Neuronal stem cell (in vitro differentiated cells): Measurements from ENCODE around the gene SLC26A3.
A peak's percentile ranks its signal among the peaks of the same experiment; 100 is the strongest.

Experiments used
- DNase-seq: peaks from one replicate; pipeline ENCODE4 v3.0.0-alpha.2; 2013; ENCODE audit warnings: low spot score
- H2AFZ ChIP-seq: one replicate; pipeline ENCODE4 v1.6.1; 2013; ENCODE audit warnings: mild to moderate bottlenecking, low read length, inconsistent platforms
- H2AK5ac ChIP-seq: 2 replicates; pipeline ENCODE4 v1.6.1; 2013; ENCODE audit warnings: low read depth, mild to moderate bottlenecking, inconsistent platforms, low read length, moderate library complexity, mixed read lengths
- H2BK120ac ChIP-seq: 2 replicates; pipeline ENCODE4 v1.6.1; 2013; ENCODE audit warnings: low read depth, mild to moderate bottlenecking, inconsistent platforms, low read length, moderate library complexity, mixed read lengths
- H2BK12ac ChIP-seq: one replicate; pipeline ENCODE4 v1.6.1; 2013; ENCODE audit warnings: low read length, inconsistent platforms
- H2BK15ac ChIP-seq: 2 replicates; pipeline ENCODE4 v1.6.1; 2013; ENCODE audit warnings: mild to moderate bottlenecking, low read length, inconsistent platforms, mixed read lengths
- H2BK5ac ChIP-seq: one replicate; pipeline ENCODE4 v1.6.1; 2013; ENCODE audit warnings: inconsistent platforms, mild to moderate bottlenecking, low read length, moderate library complexity
- H3K14ac ChIP-seq: one replicate; pipeline ENCODE4 v1.6.1; 2013; ENCODE audit warnings: low read length, inconsistent platforms
- H3K18ac ChIP-seq: 2 replicates; pipeline ENCODE4 v1.6.1; 2013; ENCODE audit warnings: low read length, inconsistent platforms
- H3K23ac ChIP-seq: 2 replicates; pipeline ENCODE4 v1.6.1; 2013; ENCODE audit warnings: low read depth, mild to moderate bottlenecking, mixed read lengths, low read length, inconsistent platforms; ENCODE audit not compliant: poor library complexity
- H3K27ac ChIP-seq: replicated peaks from 3 replicates; pipeline ENCODE4 v1.5.1; 2013; ENCODE audit warnings: low read length, inconsistent platforms
- H3K27me3 ChIP-seq, 3 experiments: 2 replicates each; pipeline ENCODE4 v1.6.1; 2013; ENCODE audit warnings: low read length in 3 of 3, mild to moderate bottlenecking in 2 of 3, inconsistent platforms in 1 of 3, low read depth in 1 of 3, mixed read lengths in 1 of 3, moderate library complexity in 1 of 3; ENCODE audit not compliant: control insufficient read depth in 3 of 3, insufficient read depth in 3 of 3
- H3K36me3 ChIP-seq, 2 donors: replicated peaks in 1 of 2; 2 replicates each; pipeline ENCODE4 v1.6.1; 2013; ENCODE audit warnings: low read length in 2 of 2; ENCODE audit not compliant: control insufficient read depth in 2 of 2, insufficient read depth in 2 of 2
- H3K4ac ChIP-seq: 2 replicates; pipeline ENCODE4 v1.6.1; 2013; ENCODE audit warnings: inconsistent platforms, mild to moderate bottlenecking, low read length, moderate library complexity
- H3K4me1 ChIP-seq, 2 donors: 1 replicate in 1 of 2; 2 replicates in 1 of 2; pipeline ENCODE4 v1.6.1; 2013; ENCODE audit warnings: low read length in 2 of 2, low read depth in 1 of 2; ENCODE audit not compliant: control insufficient read depth in 2 of 2, insufficient read depth in 1 of 2
- H3K4me2 ChIP-seq: one replicate; pipeline ENCODE4 v1.6.1; 2013; ENCODE audit warnings: mild to moderate bottlenecking, low read length, inconsistent platforms; ENCODE audit not compliant: insufficient read depth, poor library complexity, severe bottlenecking
- H3K4me3 ChIP-seq, 2 donors: 2 replicates each; pipeline ENCODE4 v1.5.1; 2013; ENCODE audit warnings: low read length in 2 of 2, mild to moderate bottlenecking in 2 of 2, inconsistent platforms in 1 of 2, moderate library complexity in 1 of 2
- H3K79me1 ChIP-seq: one replicate; pipeline ENCODE4 v1.6.1; 2013; ENCODE audit warnings: low read depth, mild to moderate bottlenecking, inconsistent platforms, low read length, moderate library complexity
- H3K9ac ChIP-seq: one replicate; pipeline ENCODE4 v1.6.1; 2013; ENCODE audit warnings: mild to moderate bottlenecking, low read depth, low read length, inconsistent platforms; ENCODE audit not compliant: poor library complexity
- H3K9me3 ChIP-seq, 2 donors: replicated peaks in 1 of 2; 2 replicates each; pipeline versions ENCODE3 to v1.6.1; 2013; ENCODE audit warnings: low read length in 2 of 2, mild to moderate bottlenecking in 2 of 2, inconsistent platforms in 1 of 2, low read depth in 1 of 2, mixed read lengths in 1 of 2, moderate library complexity in 1 of 2; ENCODE audit not compliant: control insufficient read depth in 2 of 2, insufficient read depth in 1 of 2
- H4K8ac ChIP-seq: one replicate; pipeline ENCODE4 v1.6.1; 2013; ENCODE audit warnings: low read depth, mild to moderate bottlenecking, inconsistent platforms, low read length, moderate library complexity
- H4K91ac ChIP-seq: one replicate; pipeline ENCODE4 v1.6.1; 2013; ENCODE audit warnings: low read length, low read depth, mild to moderate bottlenecking, inconsistent platforms; ENCODE audit not compliant: poor library complexity
- WGBS, 2 donors: extraction: QIAGEN DNeasy Blood & Tissue Kit; methylation state at CpG; one replicate each; pipeline ENCODE4 v1.1.7; 2013; ENCODE audit warnings: missing lambda C conversion rate in 2 of 2, mixed read lengths in 1 of 2; ENCODE audit not compliant: insufficient read length in 2 of 2, insufficient replicate concordance in 1 of 2; ENCODE audit errors: extremely low coverage in 2 of 2; 5-methylcytosine and 5-hydroxymethylcytosine counted together

The SLC26A3 gene

DNA sequence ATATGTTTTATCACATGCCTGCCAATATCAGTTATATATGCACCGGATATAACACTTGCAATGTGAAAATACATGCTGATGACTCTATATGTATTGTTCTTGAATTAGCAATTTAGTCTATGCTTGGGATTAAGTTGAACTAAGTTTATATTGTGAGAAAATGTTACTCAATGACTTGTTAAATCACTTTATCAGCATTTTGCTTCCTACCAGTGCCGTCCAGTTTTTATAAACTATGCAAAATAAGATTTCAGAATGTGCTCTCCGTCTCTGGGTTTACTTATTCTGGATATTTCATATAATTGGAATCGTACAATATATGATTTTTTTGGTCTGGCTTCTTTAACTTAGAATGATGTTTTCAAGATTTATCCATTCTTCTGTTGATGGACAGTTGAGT, 25.5 kb upstream of the SLC26A3 start:
- Histone ChIP-seq H2BK15ac (no peak overlapping the region), H3K14ac (no peak overlapping the region), H3K36me3 (no peaks in the 10 kb centered on the region), H4K8ac (no peak overlapping the region), H3K23ac (no peak overlapping the region), H3K4ac (no peak overlapping the region), H3K9ac (no peak overlapping the region), H3K4me2 (no peak overlapping the region), H3K27ac (no peak overlapping the region), H3K9me3 (no peaks in the 10 kb centered on the region), H3K4me3 (no peak overlapping the region), H3K18ac (no peak overlapping the region), H2BK120ac (no peak overlapping the region), H2BK12ac (no peak overlapping the region), H3K79me1 (no peaks in the 10 kb centered on the region), H4K91ac (no peak overlapping the region), H2BK5ac (no peak overlapping the region), H3K27me3 (no peaks in the 10 kb centered on the region), H3K4me1 (no peaks in the 10 kb centered on the region), H2AK5ac (no peak overlapping the region), H2AFZ (no peak overlapping the region)
- WGBS, 2 donors = no CpG with 5 or more reads among the region's 4 CpGs
- DNase-seq = no peak

DNA sequence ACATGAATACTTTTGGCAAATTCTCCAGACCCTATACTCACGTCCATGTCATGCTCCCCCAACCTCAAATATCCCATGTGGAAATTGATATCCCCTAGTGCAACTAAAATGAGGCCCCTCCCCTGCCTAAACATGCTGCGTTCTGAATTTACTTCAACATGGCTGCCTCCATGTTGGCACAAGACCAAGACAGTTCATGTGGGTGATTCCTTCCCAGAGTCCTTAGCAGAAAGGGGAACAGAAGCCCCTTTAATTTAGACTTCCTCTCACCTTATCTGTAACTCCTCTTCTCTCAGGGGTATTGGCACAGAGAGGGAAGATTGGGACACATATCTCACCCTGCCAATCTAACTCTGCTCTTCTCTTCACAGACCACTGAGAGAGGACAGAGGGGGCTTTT, 24.5 kb upstream of the SLC26A3 start:
- H4K8ac ChIP-seq = no peak overlapping the region
- no peaks in the 10 kb centered on the region for H3K9me3 ChIP-seq
- H3K27me3 ChIP-seq = no peaks in the 10 kb centered on the region
- no peak overlapping the region for H2BK15ac ChIP-seq
- no peak overlapping the region for H3K4me3 ChIP-seq
- DNase-seq = no peak
- no peak overlapping the region for H3K9ac ChIP-seq
- H3K23ac ChIP-seq = no peak overlapping the region
- no peak overlapping the region for H3K4ac ChIP-seq
- no CpG with 5 or more reads among the region's 2 CpGs for WGBS, 2 donors
- no peaks in the 10 kb centered on the region for H3K79me1 ChIP-seq
- H3K36me3 ChIP-seq = no peaks in the 10 kb centered on the region
- H3K14ac ChIP-seq = peak overlapping the region; percentile 26
- no peak overlapping the region for H2BK12ac ChIP-seq
- no peak overlapping the region for H2AK5ac ChIP-seq
- H2BK120ac ChIP-seq = no peak overlapping the region
- no peak overlapping the region for H4K91ac ChIP-seq
- no peak overlapping the region for H2AFZ ChIP-seq
- no peaks in the 10 kb centered on the region for H3K4me1 ChIP-seq
- no peak overlapping the region for H3K4me2 ChIP-seq
- no peak overlapping the region for H2BK5ac ChIP-seq
- no peak overlapping the region for H3K27ac ChIP-seq
- H3K18ac ChIP-seq = no peak overlapping the region

- Histone ChIP-seq H3K4ac (no peak overlapping the region), H3K79me1 (no peaks in the 10 kb centered on the region), H3K9me3 (no peaks in the 10 kb centered on the region), H3K9ac (no peak overlapping the region), H3K36me3 (no peaks in the 10 kb centered on the region), H4K8ac (no peak overlapping the region), H2BK12ac (no peak overlapping the region), H3K27me3 (no peaks in the 10 kb centered on the region), H2BK15ac (no peak overlapping the region), H2AFZ (no peak overlapping the region), H2AK5ac (no peak overlapping the region), H2BK120ac (no peak overlapping the region), H3K4me2 (no peak overlapping the region), H3K14ac (no peak overlapping the region), H3K18ac (no peak overlapping the region), H3K23ac (no peak overlapping the region), H2BK5ac (no peak overlapping the region), H3K27ac (no peak overlapping the region), H3K4me1 (no peaks in the 10 kb centered on the region), H3K4me3 (no peak overlapping the region), H4K91ac (no peak overlapping the region)
- WGBS, 2 donors = no CpG with 5 or more reads among the region's 2 CpGs
- no peak for DNase-seq
Measured at GRCh38 chr7:107826451-107826850, 23.4 kb upstream of the SLC26A3 start.

DNA sequence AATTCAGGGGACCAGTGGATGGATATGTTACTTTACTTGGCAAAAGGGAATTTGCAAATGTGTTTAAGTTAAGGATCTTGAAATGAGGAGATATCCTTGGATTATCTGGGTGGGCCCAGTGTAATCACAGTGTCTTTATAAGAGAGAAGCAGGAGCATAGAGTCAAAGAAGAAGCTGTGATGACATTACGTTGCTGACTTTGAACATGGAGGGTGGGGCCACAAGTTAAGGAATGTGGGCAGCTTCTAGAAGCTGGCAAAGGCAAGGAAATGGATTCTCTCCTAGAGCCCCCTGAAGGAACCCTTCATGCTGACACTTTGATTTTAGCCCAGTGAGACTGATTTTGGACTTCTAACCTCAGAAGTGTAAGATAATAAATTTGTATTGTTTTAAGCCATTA, 21.8 kb upstream of the SLC26A3 start:
- H2AFZ ChIP-seq = no peak overlapping the region
- no peak overlapping the region for H3K4me3 ChIP-seq
- H3K27me3 ChIP-seq = peaks cover 0 to 5% (median 0%) of the 10 kb centered on the region in 3 experiments
- H2AK5ac ChIP-seq = no peak overlapping the region
- no peaks in the 10 kb centered on the region for H3K9me3 ChIP-seq
- no peak overlapping the region for H3K4ac ChIP-seq
- no peak overlapping the region for H4K91ac ChIP-seq
- no peak for DNase-seq
- H3K18ac ChIP-seq = no peak overlapping the region
- H3K14ac ChIP-seq = no peak overlapping the region
- no peak overlapping the region for H2BK12ac ChIP-seq
- no peak overlapping the region for H2BK15ac ChIP-seq
- H3K79me1 ChIP-seq = no peaks in the 10 kb centered on the region
- H3K36me3 ChIP-seq = no peaks in the 10 kb centered on the region
- no peak overlapping the region for H3K9ac ChIP-seq
- H2BK5ac ChIP-seq = no peak overlapping the region
- H4K8ac ChIP-seq = no peak overlapping the region
- H3K27ac ChIP-seq = no peak overlapping the region
- no peak overlapping the region for H3K4me2 ChIP-seq
- no peak overlapping the region for H3K23ac ChIP-seq
- no peaks in the 10 kb centered on the region for H3K4me1 ChIP-seq
- WGBS, 2 donors = no CpG with 5 or more reads among the region's 1 CpG
- no peak overlapping the region for H2BK120ac ChIP-seq
